ENCODE data around the gene AGBL4. TPM values are rescaled to one million over a fixed set of nuclear protein-coding genes. Genes with fewer than 3 reads are reported as not detected.

The AGBL4 gene
- total and polyA plus RNA-seq, 2 of the 13 experiments (the other 11 are each of a cell fraction or from before 2014, with no cell fraction given) = not detected

DNA sequence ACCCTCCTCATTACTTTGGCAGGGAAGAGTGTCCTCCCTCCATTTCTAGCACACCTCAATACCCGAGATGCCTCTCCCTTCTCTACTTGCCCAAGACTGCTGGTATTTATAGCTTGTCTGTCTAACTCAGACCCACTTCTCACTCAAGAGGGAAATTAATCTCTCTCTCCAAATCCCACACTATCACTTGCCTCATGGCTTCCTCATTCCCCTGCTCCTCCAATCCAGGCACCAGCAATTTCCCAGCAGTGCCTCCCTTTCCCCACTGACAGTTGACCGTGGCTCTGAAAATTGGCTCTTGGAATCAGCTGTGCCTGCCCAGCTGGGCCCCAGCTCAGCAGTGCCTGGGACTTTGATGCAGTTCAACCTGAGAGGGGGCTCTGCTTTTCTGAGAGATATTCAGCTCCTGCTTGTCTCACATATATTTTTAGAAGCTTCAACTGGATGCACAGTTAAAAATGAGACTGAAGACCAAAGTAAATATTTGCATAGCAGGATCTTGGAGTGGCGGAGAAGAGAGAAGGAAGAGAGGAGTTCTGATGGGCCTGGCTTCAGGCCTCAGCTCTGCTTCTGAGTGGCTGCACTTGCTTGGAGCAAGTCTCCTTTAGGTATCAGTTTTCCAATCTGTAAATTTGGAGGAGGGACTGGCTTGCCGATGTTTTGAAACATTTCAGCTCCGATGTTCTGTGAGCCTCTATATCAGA is 1470.7 kb downstream of the AGBL4 start:
- CTCF ChIA-PET (ENCODE audit: low intra/inter-chr PET ratio, low total read pairs) = no interaction called here
- FAIRE-seq = no peak
- WGBS (ENCODE audit: low lambda C conversion rate) = 39% methylated on average over 5 of the region's 5 CpGs

More for the DNA sequence above, 1470.7 kb downstream of the AGBL4 start:
- intact Hi-C loops (cut with micrococcal nuclease; ENCODE audit: unreplicated experiment) (no loop called here), in situ Hi-C loops (cut with HindIII; ENCODE audit: extremely low pct_ligation_motif_present, low pct_unique_long_range_greater_than_20kb) (loop anchor here (10.0 to 25.0 kb wide), 2 partner anchors 262 to 1784 kb away; no protein-coding TSS in a partner anchor)
- POLR2A ChIA-PET = no interaction called here
- ATAC-seq (no peak), DNase-seq (ENCODE audit: low spot score) (no peak)
- TF ChIP-seq ZBTB3 (CRISPR knock-in tag; IDR thresholded peaks at IDR 0.05; ENCODE audit: borderline replicate concordance, low read depth) = no peak
- TF ChIP-seq, protein P1, sequence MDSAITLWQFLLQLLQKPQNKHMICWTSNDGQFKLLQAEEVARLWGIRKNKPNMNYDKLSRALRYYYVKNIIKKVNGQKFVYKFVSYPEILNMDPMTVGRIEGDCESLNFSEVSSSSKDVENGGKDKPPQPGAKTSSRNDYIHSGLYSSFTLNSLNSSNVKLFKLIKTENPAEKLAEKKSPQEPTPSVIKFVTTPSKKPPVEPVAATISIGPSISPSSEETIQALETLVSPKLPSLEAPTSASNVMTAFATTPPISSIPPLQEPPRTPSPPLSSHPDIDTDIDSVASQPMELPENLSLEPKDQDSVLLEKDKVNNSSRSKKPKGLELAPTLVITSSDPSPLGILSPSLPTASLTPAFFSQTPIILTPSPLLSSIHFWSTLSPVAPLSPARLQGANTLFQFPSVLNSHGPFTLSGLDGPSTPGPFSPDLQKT (CRISPR knock-in tag; IDR thresholded peaks at IDR 0.05; ENCODE audit: borderline replicate concordance) = no peak
- no peak for TF ChIP-seq NFE2L2 (IDR thresholded peaks at IDR 0.05; ENCODE audit: low read length)
- TF ChIP-seq ZNF17 (CRISPR knock-in tag; IDR thresholded peaks at IDR 0.05) = no peak
- TF ChIP-seq FLYWCH1 (CRISPR knock-in tag; IDR thresholded peaks at IDR 0.05) = no peak
- no peak for TF ChIP-seq ZNF839 (CRISPR knock-in tag; IDR thresholded peaks at IDR 0.05; ENCODE audit: borderline replicate concordance)
- TF ChIP-seq, protein P2, sequence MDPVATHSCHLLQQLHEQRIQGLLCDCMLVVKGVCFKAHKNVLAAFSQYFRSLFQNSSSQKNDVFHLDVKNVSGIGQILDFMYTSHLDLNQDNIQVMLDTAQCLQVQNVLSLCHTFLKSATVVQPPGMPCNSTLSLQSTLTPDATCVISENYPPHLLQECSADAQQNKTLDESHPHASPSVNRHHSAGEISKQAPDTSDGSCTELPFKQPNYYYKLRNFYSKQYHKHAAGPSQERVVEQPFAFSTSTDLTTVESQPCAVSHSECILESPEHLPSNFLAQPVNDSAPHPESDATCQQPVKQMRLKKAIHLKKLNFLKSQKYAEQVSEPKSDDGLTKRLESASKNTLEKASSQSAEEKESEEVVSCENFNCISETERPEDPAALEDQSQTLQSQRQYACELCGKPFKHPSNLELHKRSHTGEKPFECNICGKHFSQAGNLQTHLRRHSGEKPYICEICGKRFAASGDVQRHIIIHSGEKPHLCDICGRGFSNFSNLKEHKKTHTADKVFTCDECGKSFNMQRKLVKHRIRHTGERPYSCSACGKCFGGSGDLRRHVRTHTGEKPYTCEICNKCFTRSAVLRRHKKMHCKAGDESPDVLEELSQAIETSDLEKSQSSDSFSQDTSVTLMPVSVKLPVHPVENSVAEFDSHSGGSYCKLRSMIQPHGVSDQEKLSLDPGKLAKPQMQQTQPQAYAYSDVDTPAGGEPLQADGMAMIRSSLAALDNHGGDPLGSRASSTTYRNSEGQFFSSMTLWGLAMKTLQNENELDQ (CRISPR knock-in tag; IDR thresholded peaks at IDR 0.05; ENCODE audit: borderline replicate concordance) = no peak
- BruUV-seq (replicated peaks) = no TSS peak
- H3K9me3 ChIP-seq (ENCODE audit: low read length) = no peaks in the 10 kb centered on the region
- H3K36me3 ChIP-seq (replicated peaks in 1 of 2; ENCODE audit: control insufficient read depth in 1 of 2, insufficient read depth in 2 of 2, low read length in 2 of 2) = no peaks in the 10 kb centered on the region
- H3K27me3 ChIP-seq (ENCODE audit: control insufficient read depth in 1 of 2, insufficient read depth in 2 of 2, low read length in 2 of 2) = no peaks in the 10 kb centered on the region
- no peaks in the 10 kb centered on the region for H3K79me2 ChIP-seq (ENCODE audit: insufficient read depth, low read length)
- no peak overlapping the region for H2AFZ ChIP-seq (ENCODE audit: low read length)
- H4K20me1 ChIP-seq (ENCODE audit: insufficient read depth, low read length) = no peaks in the 10 kb centered on the region
- H3K27ac ChIP-seq (ENCODE audit: extremely low read length, insufficient read depth, low read length) = no peak overlapping the region
- no peaks in the 10 kb centered on the region for H3K4me1 ChIP-seq (ENCODE audit: insufficient read depth, low read length)
- H3K4me3 ChIP-seq (replicated peaks in 1 of 3; ENCODE audit: insufficient read depth in 1 of 3, low read depth in 2 of 3, low read length in 3 of 3) = no peak overlapping the region
- no peak overlapping the region for H3K4me2 ChIP-seq (ENCODE audit: low read depth, low read length)
- H3K9ac ChIP-seq (ENCODE audit: insufficient read depth, low read depth, low read length) = no peak overlapping the region
